GM18526 (cell line): ENCODE results near the gene CST11.

Experiments used
- POLR2A ChIP-seq: IDR thresholded peaks from 3 replicates; pipeline ENCODE4 v1.6.1; 2011; ENCODE audit not compliant: insufficient read length; ENCODE audit errors: extremely low read depth

The CST11 gene

GRCh38 chr20:23437126-23437899 lies 15.4 kb downstream of the CST11 start:
- no peak for TF ChIP-seq POLR2A

GRCh38 chr20:23436681-23437080 lies 16.0 kb downstream of the CST11 start:
- TF ChIP-seq POLR2A: no peak

GRCh38 chr20:23435626-23436539 lies 16.8 kb downstream of the CST11 start:
- no peak for TF ChIP-seq POLR2A

GRCh38 chr20:23434521-23435313 lies 18.0 kb downstream of the CST11 start:
- TF ChIP-seq POLR2A: no peak

GRCh38 chr20:23433628-23434027 lies 19.0 kb downstream of the CST11 start:
- TF ChIP-seq POLR2A: no peak

GRCh38 chr20:23425129-23425528 lies 27.5 kb downstream of the CST11 start:
- no peak for TF ChIP-seq POLR2A

- TF ChIP-seq POLR2A: peak; percentile 73
Measured at GRCh38 chr20:23420943-23421931, 31.4 kb downstream of the CST11 start, which contains the start of gene NAPB. Gene NAPB, minus strand, starts transcription at chr20:23421488. Its CDS starts 86 bp downstream, at chr20:23421402.

- no peak for TF ChIP-seq POLR2A
Measured at GRCh38 chr20:23419995-23420901, 32.4 kb downstream of the CST11 start.

- TF ChIP-seq POLR2A: no peak
Measured at GRCh38 chr20:23419657-23419994, 33.0 kb downstream of the CST11 start.

GRCh38 chr20:23417861-23418260 lies 34.8 kb downstream of the CST11 start:
- TF ChIP-seq POLR2A: no peak

GRCh38 chr20:23415959-23416583 lies 36.6 kb downstream of the CST11 start:
- TF ChIP-seq POLR2A: no peak

- TF ChIP-seq POLR2A: no peak
Measured at GRCh38 chr20:23415555-23415954, 37.1 kb downstream of the CST11 start.

GRCh38 chr20:23414526-23415188 lies 38.0 kb downstream of the CST11 start:
- TF ChIP-seq POLR2A: no peak
